EL (cell line): ENCODE results near the gene RBBP7.

ENCODE experiments used
- DNase-seq: peaks from one replicate; pipeline ENCODE4 v3.0.0-alpha.2; 2016

The RBBP7 gene

DNA sequence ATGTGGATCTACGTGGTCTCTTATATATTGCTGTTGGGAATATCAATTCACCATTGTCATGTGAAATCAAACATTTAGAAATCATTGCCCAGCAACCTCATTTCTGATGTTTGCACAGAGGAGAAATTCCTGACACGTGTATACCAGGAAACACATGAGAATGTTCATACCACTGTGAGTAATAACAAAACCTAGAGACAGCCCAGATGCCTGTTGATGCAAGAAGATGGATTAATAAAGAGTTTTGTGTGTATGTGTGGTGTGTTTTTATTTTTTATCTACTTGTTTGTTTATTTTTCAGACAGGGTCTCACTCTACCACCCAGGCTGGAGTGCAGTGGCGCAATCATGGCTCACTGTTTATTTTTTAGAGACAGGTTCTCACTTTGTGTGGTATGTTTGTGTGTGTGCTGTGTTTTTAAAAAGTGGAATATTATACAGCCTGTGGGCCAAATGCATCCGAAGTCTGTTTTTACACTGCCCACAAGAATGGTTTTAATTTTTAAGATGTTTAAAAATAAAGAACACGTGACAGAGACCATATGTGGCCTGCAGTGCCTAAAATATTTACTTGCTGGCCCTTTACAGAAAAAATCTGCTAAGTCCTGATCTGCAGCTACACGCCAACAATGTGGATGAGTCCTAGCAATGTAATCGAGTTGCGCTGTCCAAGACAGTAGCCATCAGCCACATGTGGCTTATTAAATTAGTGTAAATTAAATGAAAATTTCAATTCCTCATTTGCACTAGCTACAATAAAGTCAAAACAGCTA lies 44.7 kb downstream of the RBBP7 start:
- DNase-seq: no peak

DNA sequence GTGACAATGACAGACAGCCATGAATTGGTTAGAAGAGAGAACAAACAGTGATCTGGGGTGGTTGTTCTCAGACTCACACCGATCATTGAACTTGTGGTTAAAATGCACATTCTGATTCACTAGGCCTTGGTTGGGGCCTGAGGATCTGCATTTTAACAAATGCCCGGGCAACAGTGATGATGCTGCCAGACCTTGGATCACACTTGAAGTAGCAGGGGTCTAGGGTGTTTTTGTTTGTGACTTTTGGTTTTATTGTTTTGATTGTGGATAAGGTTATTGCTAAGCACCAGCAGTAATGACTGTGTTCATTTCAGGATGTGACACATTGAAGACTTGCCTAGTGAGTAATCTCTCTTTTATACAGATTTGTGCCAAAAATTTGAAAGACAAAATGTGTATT lies 47.4 kb downstream of the RBBP7 start:
- peak; percentile 32 for DNase-seq

- DNase-seq: no peak
Measured at GRCh38 chrX:16819634-16820033, 50.5 kb downstream of the RBBP7 start.

GRCh38 chrX:16814597-16814996 lies 55.6 kb downstream of the RBBP7 start:
- DNase-seq: no peak

- DNase-seq: peak; percentile 52
Measured at GRCh38 chrX:16807976-16808542, 62.1 kb downstream of the RBBP7 start.

GRCh38 chrX:16807548-16807947 lies 62.6 kb downstream of the RBBP7 start:
- peak; percentile 37 for DNase-seq

- no peak for DNase-seq
Measured at GRCh38 chrX:16804923-16805464, 65.2 kb downstream of the RBBP7 start.

GRCh38 chrX:16797841-16798240 lies 72.3 kb downstream of the RBBP7 start:
- DNase-seq: no peak

- no peak for DNase-seq
Measured at GRCh38 chrX:16797358-16797757, 72.8 kb downstream of the RBBP7 start.

- no peak for DNase-seq
Measured at GRCh38 chrX:16796298-16796697, 73.9 kb downstream of the RBBP7 start.
